Putamen (tissue), 1 donor: ENCODE measurements around the gene FAM161B.
"Not testable (repeated sequence)": the region's sequence is repeated elsewhere in the genome, so short reads cannot be mapped to it uniquely, and the experiment has no call there.

Source experiments
- DNase-seq: peaks from one replicate; pipeline ENCODE4 v3.0.0-alpha.2; 2016; ENCODE audit warnings: low spot score

FAM161B gene

DNA sequence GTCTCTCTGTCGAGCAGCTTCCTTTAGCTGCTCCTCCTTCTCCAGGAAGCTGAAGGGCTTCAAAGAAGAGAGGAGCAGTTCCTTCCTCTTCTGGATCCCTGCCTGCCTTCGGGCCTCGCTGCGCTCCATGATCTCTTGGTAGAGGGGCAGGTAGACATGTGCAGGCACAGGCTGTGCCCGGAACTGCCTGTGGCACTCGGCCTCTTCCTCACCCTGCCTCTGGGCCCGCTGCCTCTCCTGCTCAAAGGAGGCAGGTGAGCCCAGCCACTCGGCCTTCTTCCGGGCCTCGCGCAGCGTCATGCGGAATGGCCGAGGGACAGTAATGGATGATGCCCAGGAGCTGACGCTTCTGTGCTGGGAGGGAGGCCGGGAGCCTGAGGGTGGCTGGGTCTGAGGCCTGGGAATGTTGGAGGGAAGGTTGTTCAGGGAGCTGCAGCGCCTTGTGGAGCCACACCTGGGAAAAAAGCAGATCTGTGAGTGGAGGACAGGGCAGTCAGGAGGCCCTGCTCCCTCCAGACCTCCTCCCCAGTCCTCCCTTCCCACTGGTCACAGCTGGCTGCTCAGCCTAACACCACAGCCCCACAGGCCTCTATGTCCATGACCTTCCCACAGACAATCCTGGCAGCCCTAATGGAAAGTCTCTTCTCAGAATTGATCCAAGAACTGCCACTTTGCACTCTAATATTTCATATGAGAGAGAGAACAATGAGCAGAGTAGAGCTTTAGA, 5.3 kb downstream of the FAM161B start:
- no peak for DNase-seq

DNA sequence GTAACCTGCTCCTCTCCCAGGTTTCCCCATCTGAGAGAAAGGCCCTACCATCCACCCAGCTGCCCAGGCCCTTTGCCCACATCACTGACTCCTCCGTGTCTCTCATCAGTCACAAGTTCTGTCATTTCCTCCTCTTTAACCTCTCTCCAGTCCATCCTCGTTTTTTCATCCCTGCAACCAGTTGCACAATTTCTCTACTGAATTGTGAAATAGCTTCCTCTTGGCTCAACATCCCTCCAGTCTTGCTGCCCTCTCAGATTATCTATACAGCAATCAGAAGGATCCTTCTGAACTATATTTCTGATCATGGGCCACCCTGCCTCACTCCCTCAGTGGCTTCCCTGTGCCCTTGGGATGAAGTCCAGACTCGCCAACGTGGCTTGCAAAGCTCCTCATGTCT, 6.8 kb downstream of the FAM161B start:
- DNase-seq = no peak

DNA sequence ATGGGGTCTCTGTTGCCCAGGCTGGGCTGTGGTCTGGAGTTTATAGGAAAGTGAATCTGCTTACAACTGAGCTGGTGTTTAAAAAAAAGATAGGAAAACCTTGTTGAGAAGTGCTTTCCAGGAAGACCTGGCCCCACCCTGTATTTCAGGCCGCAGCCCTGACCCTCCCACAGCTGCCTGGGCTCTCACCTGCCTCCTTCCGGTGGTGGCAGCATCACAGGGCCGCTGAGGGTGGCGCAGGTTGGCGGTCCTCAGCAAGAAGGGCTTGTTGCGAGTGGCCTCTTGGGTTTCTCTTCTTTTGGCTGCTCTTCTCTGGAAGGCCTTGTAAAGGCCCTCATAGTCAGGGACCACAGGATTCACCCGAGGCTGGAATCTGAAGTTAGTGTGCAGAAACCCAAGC, 7.7 kb downstream of the FAM161B start:
- no peak for DNase-seq

GRCh38 chr14:73937012-73937411, 12.9 kb downstream of the FAM161B start:
- no peak for DNase-seq

- no peak for DNase-seq
Measured at GRCh38 chr14:73936548-73936947, 13.3 kb downstream of the FAM161B start.

GRCh38 chr14:73935666-73936065, 14.2 kb downstream of the FAM161B start:
- no peak for DNase-seq

DNA sequence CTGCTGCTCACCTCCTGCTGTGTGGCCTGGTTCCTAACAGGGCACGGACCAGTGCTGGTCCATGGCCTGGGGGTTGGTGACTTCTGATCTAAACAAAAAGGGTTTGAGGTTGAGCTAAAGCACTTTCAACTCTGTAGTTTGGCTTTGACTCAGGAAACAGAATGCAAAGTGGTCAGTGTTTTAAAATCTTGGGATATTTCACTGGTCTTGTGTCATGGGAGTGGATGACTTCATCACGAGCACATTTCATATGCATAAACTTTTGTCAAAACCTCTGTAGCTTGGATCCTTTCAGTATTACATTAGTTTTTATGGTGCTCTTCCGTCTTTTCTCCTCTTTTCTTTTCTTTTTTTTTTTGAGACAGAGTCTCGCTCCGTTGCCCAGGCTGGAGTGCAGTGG, 25.6 kb downstream of the FAM161B start:
- no peak for DNase-seq

DNA sequence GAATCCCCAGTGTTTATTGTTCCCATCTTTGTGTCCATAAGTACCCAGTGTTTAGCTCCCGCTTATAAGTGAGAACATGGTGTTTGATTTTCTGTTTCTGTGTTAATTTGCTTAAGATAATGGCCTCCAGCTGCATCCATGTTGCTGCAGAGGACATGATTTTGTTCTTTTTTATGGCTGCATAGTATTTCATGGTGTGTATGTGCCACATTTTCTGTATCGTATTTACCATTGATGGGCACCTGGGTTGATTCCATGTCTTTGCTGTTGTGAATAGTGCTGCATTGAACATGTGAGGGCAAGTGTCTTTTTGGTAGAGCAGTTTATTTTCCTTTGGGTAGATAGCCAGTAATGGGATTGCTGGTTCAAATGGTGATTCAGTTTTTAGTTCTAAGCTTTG, 30.4 kb downstream of the FAM161B start:
- not testable (repeated sequence) for DNase-seq

DNA sequence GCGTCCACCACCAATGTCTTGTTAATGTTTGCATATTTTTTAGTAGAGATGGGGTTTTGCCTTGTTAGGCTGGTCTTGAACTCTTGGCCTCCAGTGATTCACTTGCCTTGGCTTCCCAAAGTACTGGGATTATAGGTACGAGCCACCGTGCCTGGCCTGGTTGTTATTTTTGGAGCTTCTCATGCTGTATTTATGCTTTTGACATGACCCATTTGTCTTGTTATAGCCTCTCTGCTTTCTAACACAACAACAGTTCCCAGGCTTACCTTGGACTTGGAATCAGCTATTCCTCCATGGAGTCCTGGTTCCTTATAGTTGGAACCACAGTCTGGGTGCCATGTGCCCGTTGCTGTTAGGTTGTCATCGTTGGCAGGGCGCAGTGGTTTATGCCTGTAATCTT, 33.6 kb downstream of the FAM161B start:
- no peak for DNase-seq

GRCh38 chr14:73913256-73913655, 36.6 kb downstream of the FAM161B start:
- no peak for DNase-seq

- no peak for DNase-seq
Measured at GRCh38 chr14:73909681-73910080, 40.2 kb downstream of the FAM161B start.

DNA sequence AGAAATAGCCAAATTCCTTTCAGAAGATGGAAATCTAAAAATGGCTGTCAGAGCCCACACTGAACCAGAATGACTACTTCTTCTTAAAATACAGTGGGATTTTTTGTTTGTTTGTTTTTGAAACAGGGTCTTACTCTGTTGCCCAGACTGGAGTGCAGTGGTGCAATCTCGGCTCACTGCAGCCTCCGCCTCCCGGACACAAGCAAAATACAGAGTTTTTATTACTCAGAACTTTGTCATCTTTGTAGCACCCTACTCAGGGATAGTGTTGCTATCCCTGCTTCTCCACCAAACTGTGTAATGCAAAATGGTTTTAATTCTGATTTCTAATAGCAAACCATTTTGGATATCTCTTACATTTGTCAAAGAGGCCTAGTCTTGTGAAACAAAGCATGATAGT, 46.9 kb downstream of the FAM161B start:
- DNase-seq = no peak

- DNase-seq = no peak
Measured at GRCh38 chr14:73896521-73896920, 53.4 kb downstream of the FAM161B start.

- peak; percentile 3 for DNase-seq
Measured at GRCh38 chr14:73895939-73896338, 54.0 kb downstream of the FAM161B start.

DNA sequence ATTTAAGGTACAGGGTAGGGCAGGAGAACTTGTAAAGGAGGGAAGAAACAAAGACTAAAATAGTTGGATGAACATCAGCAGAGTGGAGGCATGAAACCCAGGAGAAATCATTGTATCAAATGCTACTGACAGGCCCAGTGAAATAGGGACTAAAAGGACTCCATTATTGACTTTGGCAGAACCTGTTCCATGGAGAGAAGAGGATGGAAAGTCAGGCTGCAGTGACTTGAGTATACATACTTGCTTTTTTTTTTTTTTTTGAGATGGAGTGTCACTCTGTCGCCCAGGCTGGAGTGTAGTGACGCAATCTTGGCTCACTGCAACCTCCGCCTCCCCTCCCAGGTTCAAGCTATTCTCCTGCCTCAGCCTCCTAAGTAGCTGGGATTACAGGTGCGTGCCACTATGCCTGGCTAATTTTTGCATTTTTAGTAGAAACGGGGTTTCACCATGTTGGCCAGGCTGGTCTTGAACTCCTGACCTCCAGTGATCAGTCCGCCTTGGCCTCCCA, 55.7 kb downstream of the FAM161B start:
- DNase-seq = not testable (repeated sequence)

GRCh38 chr14:73889376-73889775, 60.5 kb downstream of the FAM161B start:
- DNase-seq = no peak

DNA sequence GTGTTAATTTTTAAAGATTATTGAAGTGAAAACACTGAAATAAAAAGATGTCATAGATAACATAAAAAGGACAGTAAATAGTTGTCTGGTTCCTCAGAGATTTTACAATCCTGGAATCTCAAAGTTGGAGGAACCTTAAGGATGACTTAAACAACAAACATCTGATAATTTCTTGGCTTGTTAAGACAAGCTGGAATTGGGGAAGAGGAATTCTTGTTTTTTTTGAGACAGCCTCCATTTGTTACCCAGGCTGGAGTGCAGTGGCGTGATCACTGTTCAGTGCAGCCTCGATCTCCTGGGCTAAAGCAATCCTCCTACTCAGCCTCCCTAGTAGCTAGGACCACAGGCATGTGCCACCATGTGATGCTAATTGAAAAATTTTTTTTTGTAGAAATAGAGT, 60.9 kb downstream of the FAM161B start:
- DNase-seq = no peak

GRCh38 chr14:73888460-73888725, 61.5 kb downstream of the FAM161B start:
- DNase-seq = no peak

DNA sequence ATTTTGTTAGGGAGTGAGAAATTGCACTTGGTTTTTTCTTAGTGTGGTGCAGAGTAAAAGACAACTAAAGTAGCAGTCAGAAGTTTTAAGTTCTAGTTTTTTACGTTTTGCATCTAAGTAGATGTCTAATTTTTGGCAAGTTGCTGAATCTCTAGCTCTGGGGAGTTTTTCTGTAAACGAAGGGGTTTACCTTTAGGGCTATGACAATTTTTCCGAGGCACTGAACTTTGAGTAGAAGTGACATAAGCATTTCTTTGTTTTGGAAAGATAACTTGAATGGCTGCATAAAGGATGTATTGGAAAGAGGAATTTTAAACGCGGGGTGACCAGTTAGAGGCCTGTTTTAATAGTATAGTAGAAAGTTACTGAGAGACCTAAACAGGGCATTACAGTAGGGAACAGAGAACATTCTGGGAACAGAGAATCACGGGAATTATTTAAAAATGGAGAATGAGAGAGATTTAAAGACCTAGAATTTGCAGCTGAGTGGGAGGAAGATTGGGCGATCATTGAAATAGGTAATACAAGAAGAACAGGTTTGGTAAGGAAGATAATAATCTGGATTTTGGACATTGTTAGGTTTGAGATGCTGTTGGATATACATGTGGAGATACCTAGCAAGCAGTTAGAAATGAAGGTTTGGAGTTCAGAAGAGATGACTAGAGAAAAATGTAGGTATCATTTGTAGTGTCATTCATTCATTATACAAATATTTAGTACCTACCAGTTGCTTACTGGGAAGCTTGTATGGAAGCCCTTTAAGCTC, 62.0 kb downstream of the FAM161B start:
- no peak for DNase-seq

DNA sequence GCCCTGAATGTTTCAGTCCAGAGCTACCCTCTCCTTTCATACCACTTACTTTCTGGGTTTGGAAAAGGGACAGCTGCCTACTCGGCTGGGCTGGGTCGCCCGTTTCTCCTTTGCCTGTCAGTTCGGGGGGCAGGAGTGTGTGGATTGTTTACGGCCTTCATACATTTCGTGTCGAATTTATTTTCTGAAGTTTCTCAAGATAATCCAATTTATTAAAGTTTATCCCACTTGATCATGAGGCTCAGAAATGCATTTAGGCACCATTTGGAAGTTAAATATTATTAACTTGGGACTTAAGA, 62.6 kb downstream of the FAM161B start:
- DNase-seq = no peak

DNA sequence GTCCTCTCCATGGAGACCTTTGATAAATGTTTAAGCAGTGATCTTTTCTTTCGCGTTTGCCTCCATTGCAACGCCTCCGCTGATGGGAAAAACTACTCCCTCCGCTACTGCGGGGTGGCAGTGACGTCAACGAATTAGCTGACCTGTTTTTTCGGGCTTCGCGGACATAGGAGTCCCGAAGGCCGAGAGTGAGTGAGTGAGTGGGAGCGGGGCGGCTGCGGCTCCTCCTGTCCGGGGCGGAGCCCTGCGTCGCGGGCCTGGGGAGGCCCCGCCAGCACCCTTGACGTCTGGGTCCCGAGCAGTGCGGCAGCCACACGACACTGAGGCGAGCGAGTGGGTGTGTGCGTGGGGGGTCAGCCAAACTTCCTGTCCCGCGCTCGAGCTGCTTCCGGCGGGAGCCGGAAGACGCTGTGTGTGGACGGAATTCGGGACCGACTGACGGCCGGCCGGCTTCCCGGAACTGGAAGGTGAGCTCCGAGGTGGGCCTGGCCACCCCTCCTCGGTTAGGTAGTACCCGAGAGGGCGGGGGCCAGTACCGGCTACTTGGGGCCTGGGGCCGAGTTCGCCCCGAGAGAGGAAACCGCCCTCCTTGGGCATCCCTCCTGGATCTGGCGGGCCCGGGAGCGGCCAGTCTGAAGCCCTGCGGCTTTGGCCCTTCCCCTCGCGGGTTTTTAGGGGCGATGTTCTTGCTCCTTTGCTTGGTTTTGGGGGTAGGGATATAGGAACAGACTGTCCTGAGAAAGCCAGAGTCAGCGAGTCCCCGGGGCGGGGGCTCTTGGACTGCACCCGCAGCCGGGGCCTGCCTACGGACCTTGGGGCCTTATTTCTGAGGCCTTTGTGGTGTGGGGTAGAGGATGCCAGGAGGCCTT, 63.2 kb downstream of the FAM161B start, which contains the start of gene ZNF410:
ZNF410 (plus strand) TSS at position 411 of the 869 bp plus-strand sequence. CDS start 5,317 bp downstream, outside the sequence.
- peak; percentile 92 for DNase-seq

DNA sequence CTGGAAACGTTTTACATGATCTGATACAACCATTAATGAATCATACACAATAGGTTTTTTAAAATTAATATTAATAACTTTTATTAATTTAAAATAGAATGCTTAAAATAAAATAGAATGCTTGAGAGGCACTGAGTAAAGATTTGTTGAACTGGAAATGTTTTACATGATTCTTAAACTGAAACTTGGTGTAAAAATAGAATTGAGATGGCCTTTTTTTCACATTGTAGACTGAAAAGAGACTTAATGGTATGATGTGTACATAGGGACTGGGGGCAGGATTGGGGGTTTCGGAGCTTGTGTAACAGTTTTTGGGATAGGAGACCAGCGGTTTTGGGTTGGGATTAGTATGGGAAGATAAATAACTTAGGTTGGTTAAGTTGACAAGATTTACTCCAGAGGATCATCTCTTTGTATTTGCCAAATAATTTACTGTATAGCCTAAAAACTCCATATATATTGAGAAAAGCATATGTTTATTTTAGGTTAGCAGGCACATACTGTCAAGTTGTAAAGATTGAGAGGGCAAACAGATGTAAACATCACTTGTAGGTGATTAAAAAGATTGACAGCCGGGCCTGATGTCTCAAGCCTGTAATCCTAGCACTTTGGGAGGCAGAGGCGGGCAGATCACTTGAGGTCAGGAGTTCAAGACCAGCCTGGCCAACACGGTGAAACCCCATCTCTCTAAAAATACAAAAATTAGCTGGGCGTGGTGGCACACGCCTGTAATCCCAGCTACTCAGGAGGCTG, 65.3 kb downstream of the FAM161B start:
- DNase-seq = no peak
